AML-193 (cell line): ENCODE results near the gene RSPH1.
A peak's percentile ranks its signal among the peaks of the same experiment; 100 is the strongest.

ENCODE experiments used
- DNase-seq, 2 experiments: peaks; one replicate each; lab custom pipeline; 2025; lab: John Stamatoyannopoulos, UW

Gene RSPH1

GRCh38 chr21:42496120-42496838, at the start of gene RSPH1:
Gene RSPH1, minus strand, starts transcription at chr21:42496224. Its CDS starts 38 bp downstream, at chr21:42496186.
- peak; percentile 95 to 96 for DNase-seq

GRCh38 chr21:42545745-42546144, 49.7 kb upstream of the RSPH1 start:
- DNase-seq: no peak

- DNase-seq: no peak
Observed at GRCh38 chr21:42545317-42545716, 49.3 kb upstream of the RSPH1 start.

GRCh38 chr21:42544544-42544943, 48.5 kb upstream of the RSPH1 start:
- no peak for DNase-seq

GRCh38 chr21:42543106-42543847, 47.3 kb upstream of the RSPH1 start:
- DNase-seq: no peak

- no peak for DNase-seq
Observed at GRCh38 chr21:42542596-42542995, 46.6 kb upstream of the RSPH1 start.

- DNase-seq: no peak
Observed at GRCh38 chr21:42542196-42542595, 46.2 kb upstream of the RSPH1 start.

- DNase-seq: no peak
Observed at GRCh38 chr21:42541618-42542017, 45.6 kb upstream of the RSPH1 start.

- no peak for DNase-seq
Observed at GRCh38 chr21:42541174-42541573, 45.1 kb upstream of the RSPH1 start.

- no peak for DNase-seq
Observed at GRCh38 chr21:42540396-42540795, 44.4 kb upstream of the RSPH1 start.

- DNase-seq: no peak
Observed at GRCh38 chr21:42539931-42540343, 43.9 kb upstream of the RSPH1 start.

GRCh38 chr21:42539342-42539741, 43.3 kb upstream of the RSPH1 start:
- DNase-seq: no peak

- DNase-seq: no peak
Observed at GRCh38 chr21:42538479-42539275, 42.7 kb upstream of the RSPH1 start.

GRCh38 chr21:42537106-42537742, 41.2 kb upstream of the RSPH1 start:
- peak in 1 of 2 experiments; percentile 18 for DNase-seq

GRCh38 chr21:42536601-42537000, 40.6 kb upstream of the RSPH1 start:
- DNase-seq: no peak

GRCh38 chr21:42535602-42536171, 39.7 kb upstream of the RSPH1 start:
- no peak for DNase-seq

GRCh38 chr21:42534421-42535378, 38.7 kb upstream of the RSPH1 start:
- DNase-seq: no peak

GRCh38 chr21:42533963-42534355, 37.9 kb upstream of the RSPH1 start:
- DNase-seq: no peak

- no peak for DNase-seq
Observed at GRCh38 chr21:42533306-42533962, 37.4 kb upstream of the RSPH1 start.
